ENCODE measurements around the gene GRB2. TPM values are rescaled to one million over a fixed set of nuclear protein-coding genes. Genes with fewer than 3 reads are reported as not detected.

Gene GRB2
- total RNA-seq, 1 donor from 2014 or later = 320 TPM

DNA sequence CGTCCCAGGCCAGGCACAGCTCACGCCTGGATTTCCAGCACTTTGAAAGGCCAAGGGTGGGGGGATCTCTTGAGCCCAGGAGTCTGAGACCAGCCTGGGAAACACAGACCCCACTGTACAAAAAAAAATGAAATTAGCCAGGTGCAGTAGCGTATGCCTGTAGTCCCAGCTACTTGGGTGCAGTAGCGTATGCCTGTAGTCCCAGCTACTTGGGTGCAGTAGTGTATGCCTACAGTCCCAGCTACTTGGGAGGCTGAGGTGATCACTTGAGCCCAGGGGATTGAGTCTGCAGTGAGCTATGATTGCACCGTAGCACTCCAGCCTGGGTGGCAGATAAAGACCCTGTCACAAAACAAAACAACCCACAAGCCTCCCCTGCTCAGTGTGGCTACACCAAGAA is 89.2 kb downstream of the GRB2 start:
- Mint-ChIP-seq H3K4me3 (no peak overlapping the region), H3K9me3 (no peaks in the 10 kb centered on the region)

DNA sequence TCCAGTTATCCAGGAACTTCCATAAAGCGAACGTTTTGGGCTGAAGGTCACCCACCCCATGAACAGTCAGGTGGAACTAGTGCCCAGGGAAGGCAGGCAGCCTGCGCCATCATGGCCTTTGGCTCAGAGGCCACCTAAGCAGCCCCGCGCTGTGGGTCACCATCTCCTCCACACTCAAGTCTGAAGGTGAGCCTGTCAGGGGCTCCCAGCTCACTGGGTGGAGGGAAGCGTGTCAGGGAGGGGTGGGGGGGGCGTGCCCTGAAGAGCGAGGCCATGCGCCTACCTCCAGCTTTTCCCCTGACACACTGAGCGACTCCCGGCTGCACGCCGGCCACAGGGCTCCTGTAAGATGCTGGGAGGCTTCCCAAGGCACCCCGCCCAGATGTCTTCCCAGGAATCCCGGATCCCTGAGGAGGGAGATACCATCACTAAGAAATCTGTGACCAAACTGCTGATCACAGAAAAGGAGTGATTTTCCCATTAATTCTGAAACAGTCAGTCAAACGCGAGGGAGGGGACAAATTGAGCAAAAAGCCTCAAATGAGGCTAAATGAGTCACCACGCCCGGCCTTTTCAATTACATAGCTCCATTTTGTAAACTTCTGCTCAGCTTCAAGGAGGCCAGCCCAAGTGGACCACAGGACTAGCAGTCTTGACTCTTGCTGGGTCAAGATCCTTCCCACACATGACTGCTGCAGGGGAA is 89.8 kb downstream of the GRB2 start:
- peaks cover 43% of the 10 kb centered on the region for H3K36me3 Mint-ChIP-seq (ENCODE audit: low read depth)
- POLR2A ChIA-PET = interaction anchor here (0.6 to 22.1 kb wide), 9 partner anchors 19 to 579 kb away, joined by 3 to 1048 read pairs (median 5); partner anchors contain the start of genes GRB2, MIF4GD, RAB37 and SLC25A19
- intact Hi-C loops (cut with micrococcal nuclease) = no loop called here
- TF ChIP-seq, protein P1, sequence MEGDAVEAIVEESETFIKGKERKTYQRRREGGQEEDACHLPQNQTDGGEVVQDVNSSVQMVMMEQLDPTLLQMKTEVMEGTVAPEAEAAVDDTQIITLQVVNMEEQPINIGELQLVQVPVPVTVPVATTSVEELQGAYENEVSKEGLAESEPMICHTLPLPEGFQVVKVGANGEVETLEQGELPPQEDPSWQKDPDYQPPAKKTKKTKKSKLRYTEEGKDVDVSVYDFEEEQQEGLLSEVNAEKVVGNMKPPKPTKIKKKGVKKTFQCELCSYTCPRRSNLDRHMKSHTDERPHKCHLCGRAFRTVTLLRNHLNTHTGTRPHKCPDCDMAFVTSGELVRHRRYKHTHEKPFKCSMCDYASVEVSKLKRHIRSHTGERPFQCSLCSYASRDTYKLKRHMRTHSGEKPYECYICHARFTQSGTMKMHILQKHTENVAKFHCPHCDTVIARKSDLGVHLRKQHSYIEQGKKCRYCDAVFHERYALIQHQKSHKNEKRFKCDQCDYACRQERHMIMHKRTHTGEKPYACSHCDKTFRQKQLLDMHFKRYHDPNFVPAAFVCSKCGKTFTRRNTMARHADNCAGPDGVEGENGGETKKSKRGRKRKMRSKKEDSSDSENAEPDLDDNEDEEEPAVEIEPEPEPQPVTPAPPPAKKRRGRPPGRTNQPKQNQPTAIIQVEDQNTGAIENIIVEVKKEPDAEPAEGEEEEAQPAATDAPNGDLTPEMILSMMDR (IDR thresholded peaks at IDR 0.05) = no peak
- no peaks in the 10 kb centered on the region for H3K9me3 Mint-ChIP-seq
- peaks cover 82% of the 10 kb centered on the region for H3K4me1 Mint-ChIP-seq
- DNase-seq = no peak
- CTCF ChIA-PET = interaction anchor here (0.6 to 1.9 kb wide), 3 partner anchors 18 to 97 kb away, joined by 3 to 6 read pairs (median 4); no protein-coding TSS in a partner anchor
- H3K27me3 Mint-ChIP-seq = no peaks in the 10 kb centered on the region
- H3K27ac Mint-ChIP-seq = peak overlapping the region; percentile 93
- peak; percentile 11 for ATAC-seq (ENCODE audit: low read depth)
- H3K4me3 Mint-ChIP-seq = no peak overlapping the region

More for the DNA sequence above, 89.2 kb downstream of the GRB2 start:
- H3K4me1 Mint-ChIP-seq = peaks cover 87% of the 10 kb centered on the region
- intact Hi-C loops (cut with micrococcal nuclease) = no loop called here
- ChIA-PET POLR2A (interaction anchor here (0.6 to 22.1 kb wide), 11 partner anchors 19 to 464 kb away, joined by 3 to 1048 read pairs (median 3); partner anchors contain the start of genes GRB2, MIF4GD and SLC25A19), CTCF (interaction anchor here (0.7 to 1.9 kb wide), 4 partner anchors 18 to 96 kb away, joined by 3 to 6 read pairs (median 4); partner anchors contain the start of gene SLC25A19)
- H3K36me3 Mint-ChIP-seq (ENCODE audit: low read depth) = peaks cover 47% of the 10 kb centered on the region
- DNase-seq (no peak), ATAC-seq (ENCODE audit: low read depth) (no peak)
- TF ChIP-seq, protein P1 (IDR thresholded peaks at IDR 0.05) = no peak
- peak overlapping the region; percentile 93 for H3K27ac Mint-ChIP-seq
- no peaks in the 10 kb centered on the region for H3K27me3 Mint-ChIP-seq

DNA sequence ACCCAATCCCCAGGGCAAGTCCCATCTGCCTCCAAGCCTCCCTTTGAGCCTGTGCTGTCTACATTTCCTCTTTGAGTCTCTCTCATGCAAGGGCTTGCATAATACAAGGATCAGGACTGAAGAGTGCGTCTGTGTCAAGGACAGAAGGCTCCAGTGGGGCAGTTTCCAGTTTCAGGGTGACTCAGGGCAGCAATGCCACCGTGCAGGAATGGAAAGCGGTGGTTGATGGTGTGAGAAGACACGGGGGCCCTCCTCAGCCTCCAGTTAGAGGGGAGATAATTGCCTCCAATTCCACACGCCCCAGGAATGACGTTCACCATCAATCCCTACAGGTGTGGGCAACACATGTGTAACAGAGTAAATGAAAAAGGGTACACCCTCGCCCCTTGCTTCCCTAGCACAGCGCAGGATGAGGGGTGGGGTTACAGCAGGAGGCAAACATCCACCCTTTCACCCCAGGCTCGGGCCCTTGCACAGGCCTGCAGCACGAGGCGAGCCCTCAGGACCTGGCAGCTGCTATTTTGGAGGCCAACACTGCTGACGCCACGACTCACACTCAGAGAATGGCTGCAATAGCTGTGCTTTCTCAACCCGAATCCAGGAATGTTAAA is 91.4 kb downstream of the GRB2 start:
- DNase-seq (no peak), ATAC-seq (ENCODE audit: low read depth) (peak; percentile 42)
- ChIA-PET CTCF (no interaction called here), POLR2A (interaction anchor here (0.6 to 22.1 kb wide), 7 partner anchors 17 to 471 kb away, joined by 3 to 1048 read pairs (median 5); partner anchors contain the start of genes GRB2 and SLC25A19)
- Mint-ChIP-seq H3K4me1 (peaks cover 77% of the 10 kb centered on the region), H3K36me3 (ENCODE audit: low read depth) (peaks cover 28% of the 10 kb centered on the region), H3K4me3 (no peak overlapping the region), H3K27me3 (no peaks in the 10 kb centered on the region), H3K27ac (peak overlapping the region; percentile 89), H3K9me3 (no peaks in the 10 kb centered on the region)
- intact Hi-C loops (cut with micrococcal nuclease) = no loop called here
- TF ChIP-seq, protein P1 (IDR thresholded peaks at IDR 0.05) = no peak

DNA sequence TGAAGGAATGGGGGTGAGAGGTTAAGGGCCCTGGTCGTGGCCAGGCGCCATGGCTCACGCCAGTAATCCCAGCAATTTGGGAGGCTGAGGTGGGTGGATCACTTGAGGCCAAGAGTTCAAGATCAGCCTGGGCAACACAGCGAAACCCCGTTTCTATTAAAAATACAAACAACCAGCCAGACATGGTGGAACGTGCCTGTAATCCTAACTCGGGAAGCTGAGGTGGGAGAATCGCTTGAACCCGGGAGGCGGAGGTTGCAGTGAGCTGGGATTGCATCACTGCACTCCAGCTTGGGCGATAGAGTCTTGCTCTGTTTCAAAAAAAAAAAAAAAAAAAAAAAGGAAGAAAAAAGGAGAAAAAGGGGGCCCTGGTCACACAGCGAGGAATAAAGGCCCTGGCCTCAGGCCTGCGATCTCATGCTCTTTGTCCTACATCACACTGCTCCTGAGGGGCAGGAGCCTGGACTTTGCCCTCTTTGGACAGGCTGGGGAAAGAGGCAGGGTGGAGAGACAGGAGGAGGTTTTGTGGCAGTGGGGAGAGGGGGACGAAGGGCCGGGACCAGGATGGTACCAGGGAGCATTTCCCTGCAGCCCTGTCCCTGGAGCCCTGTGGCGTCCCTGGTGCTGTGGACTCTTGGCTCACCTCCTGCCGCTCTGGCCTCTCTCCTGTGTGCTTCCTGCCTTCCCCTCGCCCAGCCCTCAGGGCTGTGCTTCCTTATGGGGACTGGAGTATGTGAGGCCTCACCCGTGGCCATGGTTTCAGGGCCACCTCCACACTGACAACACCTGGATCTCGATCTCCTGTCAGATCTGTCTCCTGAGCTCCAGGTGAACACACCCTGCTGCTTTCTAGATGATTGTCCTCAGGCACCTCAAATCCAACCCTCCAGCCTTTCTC is 96.5 kb downstream of the GRB2 start:
- DNase-seq (no peak), ATAC-seq (ENCODE audit: low read depth) (no peak)
- ChIA-PET CTCF (no interaction called here), POLR2A (interaction anchor here (0.7 to 22.1 kb wide), 5 partner anchors 12 to 97 kb away, joined by 3 to 1048 read pairs (median 4); partner anchors contain the start of genes GRB2, MIF4GD and SLC25A19)
- Mint-ChIP-seq H3K27ac (peak overlapping the region; percentile 28), H3K4me1 (peaks cover 41% of the 10 kb centered on the region), H3K36me3 (ENCODE audit: low read depth) (no peaks in the 10 kb centered on the region), H3K4me3 (no peak overlapping the region), H3K27me3 (no peaks in the 10 kb centered on the region), H3K9me3 (no peaks in the 10 kb centered on the region)
- TF ChIP-seq, protein P1 (IDR thresholded peaks at IDR 0.05) = no peak
- intact Hi-C loops (cut with micrococcal nuclease) = no loop called here

Measured in activated B cell treated with CpG ODN at 0.5 μM for 24 hours (primary cell).